ENCODE results near the gene DPEP3. TPM values are rescaled to one million over a fixed set of nuclear protein-coding genes. Genes with fewer than 3 reads are reported as not detected.
"Not testable (repeated sequence)": the region's sequence is repeated elsewhere in the genome, so short reads cannot be mapped to it uniquely, and the experiment has no call there.

The DPEP3 gene
- polyA plus RNA-seq, 1 experiment: not detected

- ChIA-PET POLR2A (no interaction called here), CTCF (no interaction called here)
- no peak for TF ChIP-seq CTCF (IDR thresholded peaks at IDR 0.05; ENCODE audit: low read depth, low read length)
These were observed 2.7 kb downstream of the DPEP3 start for GRCh38 chr16:67977469-67978227.

GRCh38 chr16:67977005-67977404 is 3.3 kb downstream of the DPEP3 start:
- H3K27me3 ChIP-seq (ENCODE audit: control insufficient read depth, insufficient read depth, low read length): peaks cover 20% of the 10 kb centered on the region
- no peak overlapping the region for H3K4me3 ChIP-seq (ENCODE audit: low read depth, low read length)
- no peak for TF ChIP-seq CTCF (IDR thresholded peaks at IDR 0.05; ENCODE audit: low read depth, low read length)
- ChIA-PET POLR2A (no interaction called here), CTCF (no interaction called here)
- H3K9me3 ChIP-seq (ENCODE audit: control insufficient read depth, insufficient read depth, low read length): no peaks in the 10 kb centered on the region; the same call in 1 of the 2 replicates
- no peak overlapping the region for H3K27ac ChIP-seq (ENCODE audit: low read depth, low read length)
- no peak for DNase-seq (ENCODE audit: low read depth, low spot score)

More at GRCh38 chr16:67977469-67978227, 2.7 kb downstream of the DPEP3 start:
- no peak overlapping the region for H3K4me3 ChIP-seq (ENCODE audit: low read depth, low read length)
- no peak overlapping the region for H3K27ac ChIP-seq (ENCODE audit: low read depth, low read length)
- H3K27me3 ChIP-seq (ENCODE audit: control insufficient read depth, insufficient read depth, low read length): peaks cover 20% of the 10 kb centered on the region
- DNase-seq (ENCODE audit: low read depth, low spot score): no peak
- H3K9me3 ChIP-seq (ENCODE audit: control insufficient read depth, insufficient read depth, low read length): no peaks in the 10 kb centered on the region; the same call in 1 of the 2 replicates

- DNase-seq (ENCODE audit: low read depth, low spot score): no peak
- H3K27ac ChIP-seq (ENCODE audit: low read depth, low read length): no peak overlapping the region
- TF ChIP-seq CTCF (IDR thresholded peaks at IDR 0.05; ENCODE audit: low read depth, low read length): no peak
- peaks cover 20% of the 10 kb centered on the region for H3K27me3 ChIP-seq (ENCODE audit: control insufficient read depth, insufficient read depth, low read length)
- H3K9me3 ChIP-seq (ENCODE audit: control insufficient read depth, insufficient read depth, low read length): no peaks in the 10 kb centered on the region; the same call in 1 of the 2 replicates
- POLR2A ChIA-PET: no interaction called here
- CTCF ChIA-PET: no interaction called here
- no peak overlapping the region for H3K4me3 ChIP-seq (ENCODE audit: low read depth, low read length)
These were observed 4.1 kb downstream of the DPEP3 start for GRCh38 chr16:67976205-67976604.

- no peak for TF ChIP-seq CTCF (IDR thresholded peaks at IDR 0.05; ENCODE audit: low read depth, low read length)
- Histone ChIP-seq H3K27me3 (ENCODE audit: control insufficient read depth, insufficient read depth, low read length) (peaks cover 20% of the 10 kb centered on the region), H3K27ac (ENCODE audit: low read depth, low read length) (no peak overlapping the region), H3K4me3 (ENCODE audit: low read depth, low read length) (no peak overlapping the region), H3K9me3 (ENCODE audit: control insufficient read depth, insufficient read depth, low read length) (no peaks in the 10 kb centered on the region; the same call in 1 of the 2 replicates)
- POLR2A ChIA-PET: no interaction called here
- DNase-seq (ENCODE audit: low read depth, low spot score): no peak
- CTCF ChIA-PET: no interaction called here
These were observed 4.8 kb downstream of the DPEP3 start for GRCh38 chr16:67975321-67976105.

- H3K4me3 ChIP-seq (ENCODE audit: low read depth, low read length); POLR2A ChIA-PET; H3K27ac ChIP-seq (ENCODE audit: low read depth, low read length); H3K9me3 ChIP-seq (ENCODE audit: control insufficient read depth, insufficient read depth, low read length); H3K27me3 ChIP-seq (ENCODE audit: control insufficient read depth, insufficient read depth, low read length); DNase-seq (ENCODE audit: low read depth, low spot score): not testable (repeated sequence)
- CTCF ChIA-PET: interaction anchor here (0.7 kb wide), 1 partner anchor 79 kb away, joined by 6 read pairs; no protein-coding TSS in a partner anchor
These were observed 8.0 kb downstream of the DPEP3 start for GRCh38 chr16:67972285-67972684.
